ENCODE measurements around the gene DNLZ.

DNA sequence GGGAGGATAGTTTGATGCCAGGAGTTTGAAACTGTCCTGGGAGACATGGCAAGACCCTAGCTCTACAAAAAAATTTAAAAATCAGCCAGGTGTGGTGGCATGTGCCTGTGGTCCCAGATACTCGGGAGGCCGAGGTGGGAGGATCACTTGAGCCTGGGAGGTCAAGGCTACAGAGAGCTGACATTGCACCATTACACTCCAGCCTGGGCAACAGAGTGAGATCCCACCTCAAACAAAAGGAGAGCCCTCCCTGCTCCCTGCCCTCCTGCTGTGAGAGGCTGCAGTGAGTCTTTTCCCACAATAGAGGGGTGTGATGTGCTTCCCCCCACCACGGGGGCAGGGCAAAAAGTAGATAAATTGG, 49.5 kb downstream of the DNLZ start:
- TF ChIP-seq, protein P1, sequence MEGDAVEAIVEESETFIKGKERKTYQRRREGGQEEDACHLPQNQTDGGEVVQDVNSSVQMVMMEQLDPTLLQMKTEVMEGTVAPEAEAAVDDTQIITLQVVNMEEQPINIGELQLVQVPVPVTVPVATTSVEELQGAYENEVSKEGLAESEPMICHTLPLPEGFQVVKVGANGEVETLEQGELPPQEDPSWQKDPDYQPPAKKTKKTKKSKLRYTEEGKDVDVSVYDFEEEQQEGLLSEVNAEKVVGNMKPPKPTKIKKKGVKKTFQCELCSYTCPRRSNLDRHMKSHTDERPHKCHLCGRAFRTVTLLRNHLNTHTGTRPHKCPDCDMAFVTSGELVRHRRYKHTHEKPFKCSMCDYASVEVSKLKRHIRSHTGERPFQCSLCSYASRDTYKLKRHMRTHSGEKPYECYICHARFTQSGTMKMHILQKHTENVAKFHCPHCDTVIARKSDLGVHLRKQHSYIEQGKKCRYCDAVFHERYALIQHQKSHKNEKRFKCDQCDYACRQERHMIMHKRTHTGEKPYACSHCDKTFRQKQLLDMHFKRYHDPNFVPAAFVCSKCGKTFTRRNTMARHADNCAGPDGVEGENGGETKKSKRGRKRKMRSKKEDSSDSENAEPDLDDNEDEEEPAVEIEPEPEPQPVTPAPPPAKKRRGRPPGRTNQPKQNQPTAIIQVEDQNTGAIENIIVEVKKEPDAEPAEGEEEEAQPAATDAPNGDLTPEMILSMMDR (IDR thresholded peaks at IDR 0.05; ENCODE audit: low read depth, low read length, missing input control): no peak
- TF ChIP-seq SP1 (IDR thresholded peaks at IDR 0.05) (no peak), GABPA (IDR thresholded peaks at IDR 0.05 in 1 of 2, conservative IDR thresholded peaks at IDR 0.05 in 1 of 2) (no peak), YY1 (IDR thresholded peaks at IDR 0.05) (no peak), TAF1 (conservative IDR thresholded peaks at IDR 0.05) (no peak), EGR1 (IDR thresholded peaks at IDR 0.05; ENCODE audit: low read depth in 2 of 2) (no peak), JUND (IDR thresholded peaks at IDR 0.05) (no peak)
- TF ChIP-seq, protein P2, sequence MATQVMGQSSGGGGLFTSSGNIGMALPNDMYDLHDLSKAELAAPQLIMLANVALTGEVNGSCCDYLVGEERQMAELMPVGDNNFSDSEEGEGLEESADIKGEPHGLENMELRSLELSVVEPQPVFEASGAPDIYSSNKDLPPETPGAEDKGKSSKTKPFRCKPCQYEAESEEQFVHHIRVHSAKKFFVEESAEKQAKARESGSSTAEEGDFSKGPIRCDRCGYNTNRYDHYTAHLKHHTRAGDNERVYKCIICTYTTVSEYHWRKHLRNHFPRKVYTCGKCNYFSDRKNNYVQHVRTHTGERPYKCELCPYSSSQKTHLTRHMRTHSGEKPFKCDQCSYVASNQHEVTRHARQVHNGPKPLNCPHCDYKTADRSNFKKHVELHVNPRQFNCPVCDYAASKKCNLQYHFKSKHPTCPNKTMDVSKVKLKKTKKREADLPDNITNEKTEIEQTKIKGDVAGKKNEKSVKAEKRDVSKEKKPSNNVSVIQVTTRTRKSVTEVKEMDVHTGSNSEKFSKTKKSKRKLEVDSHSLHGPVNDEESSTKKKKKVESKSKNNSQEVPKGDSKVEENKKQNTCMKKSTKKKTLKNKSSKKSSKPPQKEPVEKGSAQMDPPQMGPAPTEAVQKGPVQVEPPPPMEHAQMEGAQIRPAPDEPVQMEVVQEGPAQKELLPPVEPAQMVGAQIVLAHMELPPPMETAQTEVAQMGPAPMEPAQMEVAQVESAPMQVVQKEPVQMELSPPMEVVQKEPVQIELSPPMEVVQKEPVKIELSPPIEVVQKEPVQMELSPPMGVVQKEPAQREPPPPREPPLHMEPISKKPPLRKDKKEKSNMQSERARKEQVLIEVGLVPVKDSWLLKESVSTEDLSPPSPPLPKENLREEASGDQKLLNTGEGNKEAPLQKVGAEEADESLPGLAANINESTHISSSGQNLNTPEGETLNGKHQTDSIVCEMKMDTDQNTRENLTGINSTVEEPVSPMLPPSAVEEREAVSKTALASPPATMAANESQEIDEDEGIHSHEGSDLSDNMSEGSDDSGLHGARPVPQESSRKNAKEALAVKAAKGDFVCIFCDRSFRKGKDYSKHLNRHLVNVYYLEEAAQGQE (IDR thresholded peaks at IDR 0.05): no peak
- TF ChIP-seq, protein P3, sequence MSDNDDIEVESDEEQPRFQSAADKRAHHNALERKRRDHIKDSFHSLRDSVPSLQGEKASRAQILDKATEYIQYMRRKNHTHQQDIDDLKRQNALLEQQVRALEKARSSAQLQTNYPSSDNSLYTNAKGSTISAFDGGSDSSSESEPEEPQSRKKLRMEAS (IDR thresholded peaks at IDR 0.05): no peak
- TF ChIP-seq, protein P4, sequence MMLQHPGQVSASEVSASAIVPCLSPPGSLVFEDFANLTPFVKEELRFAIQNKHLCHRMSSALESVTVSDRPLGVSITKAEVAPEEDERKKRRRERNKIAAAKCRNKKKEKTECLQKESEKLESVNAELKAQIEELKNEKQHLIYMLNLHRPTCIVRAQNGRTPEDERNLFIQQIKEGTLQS (IDR thresholded peaks at IDR 0.05): no peak
